Measurements from ENCODE around the gene SP7.

- TF ChIP-seq CTCF (IDR thresholded peaks at IDR 0.05) (no peak), EP300 (IDR thresholded peaks at IDR 0.05) (no peak), POLR2A (IDR thresholded peaks at IDR 0.05) (no peak)
Observed at GRCh38 chr12:53277981-53278380, 58.2 kb downstream of the SP7 start.

All from tibial nerve (tissue), 4 donors.